ENCODE measurements around the gene ADNP. TPM values are rescaled to one million over a fixed set of nuclear protein-coding genes. Genes with fewer than 3 reads are reported as not detected.

ADNP gene
- total RNA-seq, 1 donor = 23.5 TPM

DNA sequence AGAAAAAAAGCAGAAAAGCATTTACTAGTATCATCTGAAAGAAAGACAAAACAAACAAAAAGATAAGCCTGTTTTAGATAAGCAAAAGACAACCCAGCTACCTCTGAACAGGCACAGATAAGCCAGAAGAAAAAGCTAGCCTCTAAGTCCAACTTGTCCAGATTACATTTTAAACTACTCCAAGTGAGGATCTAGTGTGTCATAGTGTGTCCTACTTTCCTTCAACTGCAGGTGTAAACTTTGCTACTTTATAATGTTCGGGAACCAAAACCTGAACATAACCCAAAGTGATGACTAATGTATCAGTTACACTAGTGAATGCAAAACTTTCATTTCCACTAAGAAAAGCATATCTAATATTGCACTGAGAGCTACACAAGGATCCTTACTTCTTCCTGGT lies 19.5 kb downstream of the ADNP start:
- no peak overlapping the region for H2AFZ ChIP-seq (ENCODE audit: low read length)
- H3K79me2 ChIP-seq (ENCODE audit: insufficient read depth, low read length) = peaks cover 99% of the 10 kb centered on the region
- peaks cover 37% of the 10 kb centered on the region for H3K4me1 ChIP-seq (ENCODE audit: insufficient read depth, low read length)
- no peak overlapping the region for H3K4me2 ChIP-seq (ENCODE audit: insufficient read depth, low read length)
- H3K27ac ChIP-seq (ENCODE audit: low read depth, low read length) = no peak overlapping the region
- H3K4me3 ChIP-seq (ENCODE audit: insufficient read depth, low read length) = no peak overlapping the region
- DNase-seq (ENCODE audit: insufficient read length, low spot score, missing footprints) = no peak
- no peaks in the 10 kb centered on the region for H3K27me3 ChIP-seq (ENCODE audit: insufficient read depth, low read length)
- H3K36me3 ChIP-seq (ENCODE audit: insufficient read depth, low read length) = peaks cover 12% of the 10 kb centered on the region
- no peaks in the 10 kb centered on the region for H3K9me3 ChIP-seq (ENCODE audit: low read depth, low read length)
- H4K20me1 ChIP-seq (ENCODE audit: insufficient read depth, low read length) = peaks cover 88% of the 10 kb centered on the region
- TF ChIP-seq, protein P1, sequence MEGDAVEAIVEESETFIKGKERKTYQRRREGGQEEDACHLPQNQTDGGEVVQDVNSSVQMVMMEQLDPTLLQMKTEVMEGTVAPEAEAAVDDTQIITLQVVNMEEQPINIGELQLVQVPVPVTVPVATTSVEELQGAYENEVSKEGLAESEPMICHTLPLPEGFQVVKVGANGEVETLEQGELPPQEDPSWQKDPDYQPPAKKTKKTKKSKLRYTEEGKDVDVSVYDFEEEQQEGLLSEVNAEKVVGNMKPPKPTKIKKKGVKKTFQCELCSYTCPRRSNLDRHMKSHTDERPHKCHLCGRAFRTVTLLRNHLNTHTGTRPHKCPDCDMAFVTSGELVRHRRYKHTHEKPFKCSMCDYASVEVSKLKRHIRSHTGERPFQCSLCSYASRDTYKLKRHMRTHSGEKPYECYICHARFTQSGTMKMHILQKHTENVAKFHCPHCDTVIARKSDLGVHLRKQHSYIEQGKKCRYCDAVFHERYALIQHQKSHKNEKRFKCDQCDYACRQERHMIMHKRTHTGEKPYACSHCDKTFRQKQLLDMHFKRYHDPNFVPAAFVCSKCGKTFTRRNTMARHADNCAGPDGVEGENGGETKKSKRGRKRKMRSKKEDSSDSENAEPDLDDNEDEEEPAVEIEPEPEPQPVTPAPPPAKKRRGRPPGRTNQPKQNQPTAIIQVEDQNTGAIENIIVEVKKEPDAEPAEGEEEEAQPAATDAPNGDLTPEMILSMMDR (IDR thresholded peaks at IDR 0.05; ENCODE audit: extremely low read depth, low read depth, low read length) = no peak

DNA sequence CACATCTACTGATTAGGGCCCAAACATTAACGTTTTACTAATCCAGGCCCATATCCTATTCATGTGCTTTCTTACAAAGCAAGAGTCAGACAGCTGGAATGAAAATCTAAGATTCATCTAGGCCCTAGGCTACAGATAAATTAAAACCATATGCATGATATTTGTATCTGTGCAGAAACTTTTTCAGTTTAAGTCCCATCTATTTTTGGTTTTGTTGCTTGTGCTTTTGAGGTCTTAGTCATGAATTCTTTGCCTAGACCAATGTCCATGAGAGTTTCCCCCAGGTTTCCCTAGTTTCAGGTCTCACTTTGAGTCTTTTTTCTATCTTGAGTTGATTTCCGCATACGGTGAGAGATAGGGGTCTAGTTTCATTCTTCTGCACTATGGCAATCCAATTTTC lies 20.2 kb downstream of the ADNP start:
- H3K27ac ChIP-seq (ENCODE audit: low read depth, low read length) = no peak overlapping the region
- H3K4me2 ChIP-seq (ENCODE audit: insufficient read depth, low read length) = no peak overlapping the region
- DNase-seq (ENCODE audit: insufficient read length, low spot score, missing footprints) = peak; percentile 38
- H3K36me3 ChIP-seq (ENCODE audit: insufficient read depth, low read length) = peaks cover 12% of the 10 kb centered on the region
- no peak overlapping the region for H3K4me3 ChIP-seq (ENCODE audit: insufficient read depth, low read length)
- peaks cover 99% of the 10 kb centered on the region for H3K79me2 ChIP-seq (ENCODE audit: insufficient read depth, low read length)
- H3K4me1 ChIP-seq (ENCODE audit: insufficient read depth, low read length) = peaks cover 30% of the 10 kb centered on the region
- TF ChIP-seq, protein P1 (IDR thresholded peaks at IDR 0.05; ENCODE audit: extremely low read depth, low read depth, low read length) = no peak
- peaks cover 86% of the 10 kb centered on the region for H4K20me1 ChIP-seq (ENCODE audit: insufficient read depth, low read length)
- no peak overlapping the region for H2AFZ ChIP-seq (ENCODE audit: low read length)
- no peaks in the 10 kb centered on the region for H3K27me3 ChIP-seq (ENCODE audit: insufficient read depth, low read length)
- no peaks in the 10 kb centered on the region for H3K9me3 ChIP-seq (ENCODE audit: low read depth, low read length)

DNA sequence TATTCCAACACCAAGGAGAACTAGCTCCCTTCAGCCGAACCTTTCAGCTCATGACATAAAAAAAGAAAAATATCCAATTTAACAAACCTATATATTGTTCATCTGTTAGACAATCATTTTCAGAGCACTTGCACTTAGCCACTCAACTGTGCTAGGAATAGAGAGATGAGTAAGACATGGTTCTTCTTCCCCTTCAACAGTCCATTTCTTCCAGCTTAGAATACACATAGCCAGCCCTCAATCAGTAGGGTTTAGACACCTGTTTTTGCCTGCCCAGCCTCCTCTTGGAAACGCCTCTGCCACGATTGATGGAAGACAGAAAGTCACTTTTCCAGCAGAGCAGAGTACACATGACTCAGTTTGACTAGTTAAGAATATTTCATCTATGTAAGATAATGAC lies 21.8 kb downstream of the ADNP start:
- H3K27me3 ChIP-seq (ENCODE audit: insufficient read depth, low read length) = no peaks in the 10 kb centered on the region
- peaks cover 84% of the 10 kb centered on the region for H4K20me1 ChIP-seq (ENCODE audit: insufficient read depth, low read length)
- H3K4me3 ChIP-seq (ENCODE audit: insufficient read depth, low read length) = no peak overlapping the region
- H2AFZ ChIP-seq (ENCODE audit: low read length) = no peak overlapping the region
- peak; percentile 34 for DNase-seq (ENCODE audit: insufficient read length, low spot score, missing footprints)
- TF ChIP-seq, protein P1 (IDR thresholded peaks at IDR 0.05; ENCODE audit: extremely low read depth, low read depth, low read length) = no peak
- H3K27ac ChIP-seq (ENCODE audit: low read depth, low read length) = no peak overlapping the region
- no peaks in the 10 kb centered on the region for H3K9me3 ChIP-seq (ENCODE audit: low read depth, low read length)
- no peak overlapping the region for H3K4me2 ChIP-seq (ENCODE audit: insufficient read depth, low read length)
- peaks cover 99% of the 10 kb centered on the region for H3K79me2 ChIP-seq (ENCODE audit: insufficient read depth, low read length)
- peaks cover 14% of the 10 kb centered on the region for H3K4me1 ChIP-seq (ENCODE audit: insufficient read depth, low read length)
- H3K36me3 ChIP-seq (ENCODE audit: insufficient read depth, low read length) = peaks cover 12% of the 10 kb centered on the region

DNA sequence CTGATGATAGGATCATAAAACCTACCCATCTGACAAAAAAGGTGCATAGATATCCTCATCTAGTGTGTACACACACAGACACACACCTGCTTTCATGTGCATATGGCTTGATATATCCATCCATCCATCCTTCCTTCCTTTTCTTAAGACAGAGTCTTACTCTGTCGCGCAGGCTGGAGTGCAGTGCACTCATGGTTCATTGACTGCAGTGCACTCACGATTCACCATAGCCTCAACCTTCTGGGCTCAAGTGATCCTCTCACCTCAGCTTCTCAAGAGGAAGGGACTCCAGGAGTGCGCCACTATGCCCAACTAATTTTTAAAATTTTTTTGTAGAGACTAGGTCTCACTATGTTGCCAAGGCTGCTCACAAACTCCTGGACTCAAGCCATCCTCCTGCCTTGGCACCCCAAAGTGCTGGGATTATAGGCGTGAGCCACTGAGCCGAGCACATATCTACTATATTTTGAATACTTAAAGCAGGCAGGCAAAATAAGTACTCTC lies 27.1 kb downstream of the ADNP start:
- Histone ChIP-seq H3K36me3 (ENCODE audit: insufficient read depth, low read length) (peaks cover 37% of the 10 kb centered on the region), H3K4me3 (ENCODE audit: insufficient read depth, low read length) (no peak overlapping the region), H3K27me3 (ENCODE audit: insufficient read depth, low read length) (no peaks in the 10 kb centered on the region), H3K79me2 (ENCODE audit: insufficient read depth, low read length) (peaks cover 99% of the 10 kb centered on the region), H2AFZ (ENCODE audit: low read length) (no peak overlapping the region), H3K4me1 (ENCODE audit: insufficient read depth, low read length) (no peaks in the 10 kb centered on the region), H3K27ac (ENCODE audit: low read depth, low read length) (no peak overlapping the region), H4K20me1 (ENCODE audit: insufficient read depth, low read length) (peaks cover 81% of the 10 kb centered on the region), H3K4me2 (ENCODE audit: insufficient read depth, low read length) (no peak overlapping the region), H3K9me3 (ENCODE audit: low read depth, low read length) (no peaks in the 10 kb centered on the region)
- DNase-seq (ENCODE audit: insufficient read length, low spot score, missing footprints) = no peak
- TF ChIP-seq, protein P1 (IDR thresholded peaks at IDR 0.05; ENCODE audit: extremely low read depth, low read depth, low read length) = no peak
